PC-9 (cell line): Measurements from ENCODE around the gene POLD4.

ENCODE experiments used
- EZH2 ChIP-seq: fragments of 200-600 bp; sonication (generic); IDR thresholded peaks from 2 replicates; pipeline ENCODE4 v1.8.0; 2017; ENCODE audit warnings: antibody characterized with exemption, low read depth
- TF ChIP-seq, protein P1 (sequence below): fragments of 200-600 bp; sonication (generic); conservative IDR thresholded peaks from 2 replicates; pipeline ENCODE4 v1.6.1; 2017; ENCODE audit warnings: mixed run types, antibody characterized with exemption, mild to moderate bottlenecking, moderate library complexity

DNA sequence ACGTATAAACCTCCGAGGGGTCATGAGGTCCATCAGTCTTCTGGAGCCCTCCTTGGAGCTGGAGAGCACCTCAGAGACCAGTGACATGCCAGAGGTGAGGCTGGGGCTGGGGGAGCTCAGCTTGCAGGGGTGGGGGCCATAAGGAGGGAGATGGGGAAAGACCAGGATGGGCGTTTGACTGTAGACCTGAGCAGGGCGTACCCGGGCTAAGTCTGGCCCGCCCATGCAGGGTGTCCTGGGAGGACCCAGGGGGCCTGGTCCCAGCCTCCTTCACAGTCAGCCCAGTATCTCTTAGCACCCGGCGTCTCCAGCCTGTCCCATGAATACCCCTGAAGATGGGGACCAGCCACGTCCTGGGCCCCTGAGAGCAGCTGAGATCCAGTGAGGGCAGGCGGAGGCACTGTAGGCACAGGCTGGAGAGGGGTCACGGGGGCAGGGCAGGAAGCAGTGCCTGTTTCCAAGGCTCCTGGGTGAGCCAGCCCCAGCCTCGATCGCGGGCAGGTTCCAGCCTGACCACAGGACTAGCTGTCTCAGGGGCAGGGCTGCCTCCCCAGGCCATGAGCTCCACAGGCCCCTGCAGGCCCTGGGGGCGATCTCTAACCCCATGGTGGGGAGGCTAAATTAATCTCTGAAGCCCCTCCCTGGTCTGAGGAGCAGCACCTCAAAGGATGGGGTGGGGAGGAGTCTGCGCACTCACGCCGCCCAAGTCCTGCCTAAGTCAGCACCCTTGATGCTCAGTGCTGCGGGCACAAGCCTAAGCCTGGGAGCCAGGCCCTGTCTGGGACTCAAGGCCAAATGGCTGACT, 42.9 kb downstream of the POLD4 start:
- TF ChIP-seq, protein P1, sequence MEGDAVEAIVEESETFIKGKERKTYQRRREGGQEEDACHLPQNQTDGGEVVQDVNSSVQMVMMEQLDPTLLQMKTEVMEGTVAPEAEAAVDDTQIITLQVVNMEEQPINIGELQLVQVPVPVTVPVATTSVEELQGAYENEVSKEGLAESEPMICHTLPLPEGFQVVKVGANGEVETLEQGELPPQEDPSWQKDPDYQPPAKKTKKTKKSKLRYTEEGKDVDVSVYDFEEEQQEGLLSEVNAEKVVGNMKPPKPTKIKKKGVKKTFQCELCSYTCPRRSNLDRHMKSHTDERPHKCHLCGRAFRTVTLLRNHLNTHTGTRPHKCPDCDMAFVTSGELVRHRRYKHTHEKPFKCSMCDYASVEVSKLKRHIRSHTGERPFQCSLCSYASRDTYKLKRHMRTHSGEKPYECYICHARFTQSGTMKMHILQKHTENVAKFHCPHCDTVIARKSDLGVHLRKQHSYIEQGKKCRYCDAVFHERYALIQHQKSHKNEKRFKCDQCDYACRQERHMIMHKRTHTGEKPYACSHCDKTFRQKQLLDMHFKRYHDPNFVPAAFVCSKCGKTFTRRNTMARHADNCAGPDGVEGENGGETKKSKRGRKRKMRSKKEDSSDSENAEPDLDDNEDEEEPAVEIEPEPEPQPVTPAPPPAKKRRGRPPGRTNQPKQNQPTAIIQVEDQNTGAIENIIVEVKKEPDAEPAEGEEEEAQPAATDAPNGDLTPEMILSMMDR, result no peak
- TF ChIP-seq EZH2, result no peak
